Measurements from ENCODE around the gene CHST2. TPM values are rescaled to one million over a fixed set of nuclear protein-coding genes. Genes with fewer than 3 reads are reported as not detected.
"Not testable (repeated sequence)": the region's sequence is repeated elsewhere in the genome, so short reads cannot be mapped to it uniquely, and the experiment has no call there.

CHST2 gene
- total RNA-seq, 1 donor: 40.2 TPM

DNA sequence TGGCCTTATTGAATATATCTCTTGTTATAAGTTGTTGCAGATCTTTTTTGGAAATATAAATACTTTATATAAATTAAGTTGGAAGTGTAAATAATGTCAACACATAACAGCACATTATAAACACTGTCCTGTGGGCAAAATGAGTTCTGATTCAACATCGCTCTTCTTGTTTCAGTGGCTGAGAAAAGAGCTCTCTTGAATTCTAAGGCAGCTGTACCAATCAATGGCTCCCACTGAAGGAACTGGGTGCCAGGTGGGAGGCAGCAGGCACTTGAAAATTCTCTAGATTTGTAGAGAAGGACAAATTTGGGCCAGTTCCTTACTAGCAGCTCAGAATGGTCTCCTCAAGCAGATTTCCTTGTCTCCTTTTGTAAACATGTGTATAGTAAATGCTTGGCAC, 45.6 kb downstream of the CHST2 start:
- no peak for DNase-seq (ENCODE audit: low read depth)
- TF ChIP-seq, protein P1, sequence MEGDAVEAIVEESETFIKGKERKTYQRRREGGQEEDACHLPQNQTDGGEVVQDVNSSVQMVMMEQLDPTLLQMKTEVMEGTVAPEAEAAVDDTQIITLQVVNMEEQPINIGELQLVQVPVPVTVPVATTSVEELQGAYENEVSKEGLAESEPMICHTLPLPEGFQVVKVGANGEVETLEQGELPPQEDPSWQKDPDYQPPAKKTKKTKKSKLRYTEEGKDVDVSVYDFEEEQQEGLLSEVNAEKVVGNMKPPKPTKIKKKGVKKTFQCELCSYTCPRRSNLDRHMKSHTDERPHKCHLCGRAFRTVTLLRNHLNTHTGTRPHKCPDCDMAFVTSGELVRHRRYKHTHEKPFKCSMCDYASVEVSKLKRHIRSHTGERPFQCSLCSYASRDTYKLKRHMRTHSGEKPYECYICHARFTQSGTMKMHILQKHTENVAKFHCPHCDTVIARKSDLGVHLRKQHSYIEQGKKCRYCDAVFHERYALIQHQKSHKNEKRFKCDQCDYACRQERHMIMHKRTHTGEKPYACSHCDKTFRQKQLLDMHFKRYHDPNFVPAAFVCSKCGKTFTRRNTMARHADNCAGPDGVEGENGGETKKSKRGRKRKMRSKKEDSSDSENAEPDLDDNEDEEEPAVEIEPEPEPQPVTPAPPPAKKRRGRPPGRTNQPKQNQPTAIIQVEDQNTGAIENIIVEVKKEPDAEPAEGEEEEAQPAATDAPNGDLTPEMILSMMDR (IDR thresholded peaks at IDR 0.05; ENCODE audit: insufficient read depth, low read depth, low read length): no peak
- no peak overlapping the region for H3K4me3 ChIP-seq (ENCODE audit: low read depth, low read length)

DNA sequence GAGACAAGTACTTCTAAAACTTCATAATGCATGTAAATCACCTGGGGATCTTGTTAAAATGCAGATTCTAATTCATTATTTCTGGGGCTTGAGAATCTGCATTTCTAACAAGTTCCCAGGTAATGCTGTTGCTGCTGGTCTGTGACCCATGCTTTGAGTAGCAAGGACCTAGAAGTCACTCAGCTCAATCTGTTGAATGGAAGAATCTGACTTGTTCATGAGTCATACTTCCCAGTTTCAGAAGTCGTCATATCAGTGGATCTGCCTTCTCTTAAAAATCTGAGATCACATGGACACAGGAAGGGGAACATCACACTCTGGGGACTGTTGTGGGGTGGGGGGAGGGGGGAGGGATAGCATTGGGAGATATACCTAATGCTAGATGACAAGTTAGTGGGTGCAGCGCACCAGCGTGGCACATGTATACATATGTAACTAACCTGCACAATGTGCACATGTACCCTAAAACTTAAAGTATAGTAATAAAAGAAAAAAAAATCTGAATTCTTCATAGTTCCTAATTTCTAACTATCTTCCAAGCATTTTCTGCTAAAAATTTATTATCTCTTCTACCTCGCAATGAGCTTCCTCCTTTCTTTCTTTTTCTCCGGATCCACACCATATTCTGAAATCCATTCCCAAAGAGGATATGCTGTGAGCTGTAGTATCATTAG, 46.2 kb downstream of the CHST2 start:
- not testable (repeated sequence) for H3K4me3 ChIP-seq (ENCODE audit: low read depth, low read length)
- peak; percentile 73 for DNase-seq (ENCODE audit: low read depth)

DNA sequence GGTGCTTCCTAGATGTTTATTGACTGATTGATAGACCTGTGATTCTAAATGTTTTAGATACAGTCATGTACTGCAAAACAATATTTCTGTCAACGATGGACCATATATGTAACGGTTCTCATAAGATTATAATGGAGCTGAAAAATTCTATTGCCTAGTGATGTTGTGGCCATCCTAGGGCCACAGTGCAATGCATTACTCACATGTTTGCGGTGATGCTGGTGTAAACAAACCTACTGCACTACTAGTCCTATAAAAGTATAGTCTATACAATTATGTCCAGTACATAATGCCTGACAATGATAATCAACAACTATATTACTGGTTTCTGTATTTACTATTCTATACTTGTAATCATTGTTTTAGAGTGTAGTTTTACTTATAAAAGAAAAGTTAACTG, 46.8 kb downstream of the CHST2 start:
- TF ChIP-seq, protein P1 (IDR thresholded peaks at IDR 0.05; ENCODE audit: insufficient read depth, low read depth, low read length): no peak
- H3K4me3 ChIP-seq (ENCODE audit: low read depth, low read length): no peak overlapping the region
- DNase-seq (ENCODE audit: low read depth): peak; percentile 56

DNA sequence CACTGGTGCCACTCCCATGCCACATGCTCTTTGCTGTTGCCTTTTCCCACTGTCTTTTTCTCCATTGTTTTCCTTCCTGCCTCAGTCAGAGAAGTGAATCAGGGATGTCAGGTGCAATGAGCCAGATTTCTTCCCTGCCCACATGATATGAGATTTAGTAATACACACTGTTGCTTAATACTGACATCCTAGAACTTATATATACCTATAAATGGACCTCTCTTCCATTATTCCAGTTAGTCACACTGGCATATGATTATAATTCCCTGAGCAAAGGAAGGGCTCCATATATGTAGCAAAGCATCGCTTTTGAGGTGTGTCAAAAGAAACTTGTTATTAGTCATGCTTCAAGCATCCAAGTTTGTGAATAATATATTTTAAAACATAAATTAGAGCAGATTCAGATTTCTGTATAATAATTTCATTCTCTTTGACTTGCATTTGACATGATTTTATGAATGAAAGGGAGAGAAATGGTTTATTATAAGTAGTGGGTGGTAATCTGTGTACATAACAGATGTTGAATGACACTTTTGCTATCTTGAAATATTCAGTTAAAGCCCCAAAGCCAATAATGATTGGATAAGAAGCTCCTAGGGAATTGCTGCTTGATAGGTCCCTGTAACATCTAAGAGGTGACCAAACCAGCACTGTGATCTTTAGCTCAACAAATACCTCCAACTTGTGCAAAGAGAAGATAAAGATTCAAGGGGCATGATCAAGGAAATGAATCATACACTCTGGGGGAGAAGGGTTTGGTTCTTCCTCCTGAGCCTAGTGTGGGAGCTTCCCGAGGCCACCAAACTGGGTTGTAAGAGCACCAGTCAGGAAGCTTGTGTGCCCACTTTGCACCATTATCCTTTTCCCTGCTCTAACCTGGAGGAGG, 48.6 kb downstream of the CHST2 start:
- no peak overlapping the region for H3K4me3 ChIP-seq (ENCODE audit: low read depth, low read length)
- TF ChIP-seq, protein P1 (IDR thresholded peaks at IDR 0.05; ENCODE audit: insufficient read depth, low read depth, low read length): no peak
- DNase-seq (ENCODE audit: low read depth): no peak

DNA sequence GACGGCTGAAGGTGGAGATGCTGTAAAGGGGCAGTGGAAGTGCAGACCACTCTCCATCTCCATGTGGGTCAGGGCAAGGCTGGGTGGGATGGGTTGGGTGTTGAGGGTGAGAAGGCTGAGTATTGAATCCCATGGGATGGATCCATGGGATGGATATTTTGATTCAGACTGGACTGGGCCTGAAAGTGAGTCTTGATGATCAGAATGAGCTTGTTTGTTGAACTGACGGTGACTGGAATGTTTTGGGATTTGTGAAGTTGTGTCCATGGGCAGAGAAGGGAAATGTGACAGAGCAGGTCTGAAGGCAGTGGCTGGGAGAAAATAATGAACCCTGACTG, 49.3 kb downstream of the CHST2 start:
- TF ChIP-seq, protein P1 (IDR thresholded peaks at IDR 0.05; ENCODE audit: insufficient read depth, low read depth, low read length): no peak
- DNase-seq (ENCODE audit: low read depth): no peak

DNA sequence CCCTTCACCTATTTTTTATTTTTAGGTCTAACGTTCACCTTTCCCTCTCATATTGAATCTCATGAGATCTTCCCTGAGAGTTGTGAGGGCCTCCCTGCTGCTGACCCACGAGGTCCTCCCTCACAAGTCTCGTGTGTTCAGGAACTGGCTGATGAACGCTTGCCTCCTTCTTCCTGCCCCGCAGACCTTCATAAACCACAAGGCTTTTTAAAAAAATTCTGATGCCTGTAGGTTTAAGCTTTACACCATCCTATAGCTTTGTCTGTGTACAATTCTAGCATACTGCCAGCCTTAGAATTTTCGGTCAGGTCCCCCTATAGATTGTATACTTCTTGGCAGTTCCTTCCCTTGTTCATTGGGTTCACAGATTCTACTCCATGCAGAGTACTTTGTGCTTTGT, 50.5 kb downstream of the CHST2 start:
- TF ChIP-seq, protein P1 (IDR thresholded peaks at IDR 0.05; ENCODE audit: insufficient read depth, low read depth, low read length): no peak
- H3K4me3 ChIP-seq (ENCODE audit: low read depth, low read length): no peak overlapping the region
- DNase-seq (ENCODE audit: low read depth): no peak

More for the DNA sequence above, 49.3 kb downstream of the CHST2 start:
- H3K4me3 ChIP-seq (ENCODE audit: low read depth, low read length): no peak overlapping the region

DNA sequence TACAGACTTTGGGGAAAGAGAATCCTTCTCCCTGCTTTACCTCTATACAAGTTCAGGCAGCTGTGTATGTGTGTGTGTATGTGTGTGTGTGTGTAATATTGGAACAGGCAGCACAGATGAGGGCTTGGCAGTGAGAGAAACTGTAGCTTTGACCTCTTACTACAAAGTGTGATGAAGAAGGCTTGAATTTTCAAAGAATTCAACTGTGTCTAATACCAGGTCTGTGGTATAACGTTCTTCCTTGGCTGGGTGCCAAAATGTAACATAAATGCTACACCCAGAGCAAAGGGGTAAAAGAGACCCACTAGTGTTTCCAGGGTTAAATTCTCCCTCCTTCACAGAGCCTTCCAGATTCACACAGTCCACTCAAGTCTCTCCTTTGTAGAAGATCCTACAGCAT, 51.1 kb downstream of the CHST2 start:
- no peak overlapping the region for H3K4me3 ChIP-seq (ENCODE audit: low read depth, low read length)
- DNase-seq (ENCODE audit: low read depth): peak; percentile 44
- TF ChIP-seq, protein P1 (IDR thresholded peaks at IDR 0.05; ENCODE audit: insufficient read depth, low read depth, low read length): no peak
